Left kidney (tissue), 2 donors: Measurements from ENCODE around the gene RAP1B. TPM values are rescaled to one million over a fixed set of nuclear protein-coding genes. Genes with fewer than 3 reads are reported as not detected.
"Not testable (repeated sequence)": the region's sequence is repeated elsewhere in the genome, so short reads cannot be mapped to it uniquely, and the experiment has no call there.

Source experiments
- DNase-seq: peaks from one replicate; pipeline ENCODE4 v3.0.0-alpha.2; 2013
- polyA plus RNA-seq: library from polyadenylated mRNA; unstranded; fragments of 120-200 nt; gene quantifications from one replicate; pipeline ENCODE4 v1.2.1, GENCODE V29; 2013; ENCODE audit not compliant: insufficient read length

The RAP1B gene
- polyA plus RNA-seq, 1 donor: 187 TPM

- no peak for DNase-seq
Observed at GRCh38 chr12:68633614-68634558, 23.2 kb downstream of the RAP1B start.

GRCh38 chr12:68636268-68636667, 25.6 kb downstream of the RAP1B start:
- DNase-seq: no peak

- DNase-seq: not testable (repeated sequence)
Observed at GRCh38 chr12:68637439-68637838, 26.7 kb downstream of the RAP1B start.

GRCh38 chr12:68638171-68638570, 27.5 kb downstream of the RAP1B start:
- no peak for DNase-seq

GRCh38 chr12:68638721-68639395, 28.2 kb downstream of the RAP1B start:
- no peak for DNase-seq

- DNase-seq: no peak
Observed at GRCh38 chr12:68639396-68639767, 28.7 kb downstream of the RAP1B start.

GRCh38 chr12:68641138-68641537, 30.4 kb downstream of the RAP1B start:
- no peak for DNase-seq

- DNase-seq: no peak
Observed at GRCh38 chr12:68646484-68646883, 35.8 kb downstream of the RAP1B start.

GRCh38 chr12:68647507-68647906, 36.8 kb downstream of the RAP1B start:
- no peak for DNase-seq

- DNase-seq: no peak
Observed at GRCh38 chr12:68648179-68648578, 37.5 kb downstream of the RAP1B start.

GRCh38 chr12:68665016-68665569, 54.4 kb downstream of the RAP1B start:
- no peak for DNase-seq

GRCh38 chr12:68667291-68667690, 56.6 kb downstream of the RAP1B start:
- DNase-seq: no peak

- DNase-seq: no peak
Observed at GRCh38 chr12:68667896-68668295, 57.2 kb downstream of the RAP1B start.

- DNase-seq: no peak
Observed at GRCh38 chr12:68671179-68671578, 60.5 kb downstream of the RAP1B start.

- DNase-seq: no peak
Observed at GRCh38 chr12:68673788-68674187, 63.1 kb downstream of the RAP1B start.

- DNase-seq: no peak
Observed at GRCh38 chr12:68674376-68674775, 63.7 kb downstream of the RAP1B start.

- DNase-seq: no peak
Observed at GRCh38 chr12:68675101-68675842, 64.6 kb downstream of the RAP1B start.

- not testable (repeated sequence) for DNase-seq
Observed at GRCh38 chr12:68676854-68677253, 66.2 kb downstream of the RAP1B start.

- no peak for DNase-seq
Observed at GRCh38 chr12:68686262-68686594, 75.5 kb downstream of the RAP1B start.

GRCh38 chr12:68686595-68687521, 76.2 kb downstream of the RAP1B start, which contains the start of gene NUP107:
TSS of gene NUP107 (plus strand) at chr12:68686978. CDS start at chr12:68687066, 88 bp downstream.
- peak; percentile 98 for DNase-seq

GRCh38 chr12:68695454-68695853, 84.8 kb downstream of the RAP1B start:
- DNase-seq: no peak
